HG03097 (cell line): ENCODE data around the gene PRKN.

Experiments used
- ATAC-seq: cut with Tn5 transposase; IDR thresholded peaks from one replicate; pipeline ENCODE4 v1.9.1; 2021; ENCODE audit not compliant: unreplicated experiment, low FRiP score

Gene PRKN

DNA sequence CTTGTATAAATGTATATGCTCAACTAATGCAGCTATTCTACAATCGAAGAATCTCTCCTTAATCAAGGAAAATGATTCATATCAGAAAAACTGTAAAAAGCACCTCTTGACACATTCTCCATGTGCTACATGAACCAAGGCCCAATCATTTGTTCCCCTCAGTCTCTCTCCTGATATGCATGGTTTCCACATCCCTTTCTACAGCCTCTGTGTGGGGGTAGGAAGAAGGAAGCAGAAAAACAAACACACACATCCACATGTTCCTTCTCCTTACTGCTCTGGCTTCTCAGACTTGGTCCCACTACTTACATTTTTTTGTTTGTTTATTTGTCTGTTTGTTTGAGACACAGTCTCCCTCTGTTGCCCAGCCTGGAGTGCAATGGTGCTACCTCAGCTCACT lies 510.5 kb downstream of the PRKN start:
- ATAC-seq, result no peak

DNA sequence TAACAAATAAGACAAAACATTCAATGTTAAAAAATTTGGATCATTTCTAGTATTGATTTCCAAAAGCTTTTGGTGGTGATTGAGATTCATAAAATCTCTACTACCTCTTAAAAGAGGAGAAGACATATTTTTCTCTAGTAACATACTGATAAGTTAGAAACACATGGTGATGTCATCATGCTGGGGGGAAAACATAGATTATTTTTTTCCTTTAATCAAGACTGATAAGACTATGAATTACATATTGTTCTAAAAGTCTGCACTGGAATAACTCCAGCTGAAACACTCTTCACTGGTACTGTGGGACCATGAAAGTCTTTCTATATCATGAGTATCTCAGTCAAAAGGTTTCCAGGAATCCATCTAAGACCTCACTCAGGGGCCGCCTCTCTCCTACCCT lies 515.8 kb downstream of the PRKN start:
- ATAC-seq, result no peak

DNA sequence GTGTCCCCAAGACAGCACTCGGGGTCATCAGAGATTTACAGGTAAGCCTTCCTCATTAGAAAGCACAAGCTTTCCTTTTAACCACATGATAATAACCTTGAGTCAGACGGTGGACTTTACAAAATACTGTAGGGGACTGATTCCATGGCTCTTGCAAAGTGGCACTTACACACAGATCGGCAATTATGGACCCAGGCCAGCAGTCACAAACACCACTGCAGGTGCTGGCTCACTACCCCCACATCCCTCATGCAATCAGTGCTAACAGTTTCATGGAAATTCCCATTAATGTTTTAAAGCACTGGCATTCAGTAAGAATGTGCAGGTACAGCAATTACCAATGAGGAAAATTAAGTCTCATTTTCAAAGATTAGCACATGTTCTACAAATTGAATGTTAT lies 516.5 kb downstream of the PRKN start:
- no peak for ATAC-seq

DNA sequence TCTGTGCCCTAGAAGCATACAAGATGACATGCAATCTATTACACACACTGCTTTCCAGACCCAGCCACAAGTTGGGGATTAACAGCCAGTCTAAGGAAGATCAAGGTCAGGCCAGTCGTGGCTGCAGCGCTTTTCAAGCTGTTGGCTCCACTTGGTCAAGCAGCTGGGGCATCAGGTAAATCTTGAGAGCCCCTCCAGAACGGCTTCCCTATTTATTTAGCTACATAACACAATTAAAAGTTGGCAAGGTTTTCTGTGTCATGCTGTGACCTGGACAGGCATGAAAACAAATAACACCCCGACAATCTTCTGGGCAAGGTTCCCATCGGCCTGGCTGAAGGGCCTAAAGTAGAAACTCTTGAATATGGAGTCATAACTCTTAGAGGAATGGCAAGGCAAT lies 524.3 kb downstream of the PRKN start:
- ATAC-seq, result no peak

DNA sequence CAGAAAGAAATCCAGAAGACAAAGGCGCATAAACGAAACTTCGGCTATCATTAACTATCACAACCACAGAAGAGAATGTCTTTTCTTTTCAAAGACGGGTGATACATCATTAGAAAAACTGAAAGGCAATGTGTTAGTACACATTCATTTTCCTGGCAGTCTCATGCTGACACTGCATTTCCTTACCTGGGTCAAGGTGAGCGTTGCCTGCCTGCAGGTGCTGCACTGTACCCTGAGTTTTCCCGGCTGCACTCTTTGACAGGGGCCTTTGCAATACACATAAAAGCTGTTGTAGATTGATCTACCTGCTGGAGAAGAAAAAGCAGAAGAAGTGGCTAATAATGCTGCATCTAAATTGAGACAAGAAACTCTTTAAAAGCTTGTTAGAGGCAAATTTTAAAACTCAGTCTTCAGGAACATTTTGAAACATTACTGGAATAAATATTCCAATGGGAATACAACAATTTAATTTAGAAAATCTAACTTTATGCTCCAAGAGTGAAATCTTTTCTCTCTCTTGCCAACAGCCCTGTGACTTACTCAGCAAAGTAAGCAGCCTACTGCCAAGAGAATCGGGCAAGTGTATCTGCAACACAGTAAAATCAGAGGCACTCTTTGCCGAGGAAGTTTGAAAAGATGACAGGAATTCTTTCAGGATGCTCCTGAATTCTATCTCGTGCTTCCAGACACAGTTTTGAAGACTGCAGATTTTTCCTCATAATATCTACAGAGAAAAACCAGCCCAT lies 526.4 kb downstream of the PRKN start:
- no peak for ATAC-seq

DNA sequence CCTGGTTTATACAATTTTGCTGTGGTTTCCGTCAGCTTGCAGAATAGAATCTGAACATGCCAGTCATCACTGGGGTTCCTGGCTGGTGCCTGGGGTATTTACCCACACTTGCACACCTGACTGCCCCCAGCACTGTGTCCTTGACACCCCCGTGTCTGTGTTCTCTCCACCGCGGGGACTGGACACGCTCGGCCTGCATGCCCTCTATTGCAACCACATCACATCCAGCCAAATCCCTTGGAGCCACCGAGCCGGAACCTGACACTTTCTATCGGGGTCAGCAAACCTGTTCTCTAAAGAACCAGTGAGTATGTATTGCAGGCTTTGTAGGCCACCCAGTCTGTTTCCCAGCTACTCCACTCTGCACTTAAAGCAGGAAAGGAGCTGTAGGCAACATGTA lies 527.5 kb downstream of the PRKN start:
- no peak for ATAC-seq

DNA sequence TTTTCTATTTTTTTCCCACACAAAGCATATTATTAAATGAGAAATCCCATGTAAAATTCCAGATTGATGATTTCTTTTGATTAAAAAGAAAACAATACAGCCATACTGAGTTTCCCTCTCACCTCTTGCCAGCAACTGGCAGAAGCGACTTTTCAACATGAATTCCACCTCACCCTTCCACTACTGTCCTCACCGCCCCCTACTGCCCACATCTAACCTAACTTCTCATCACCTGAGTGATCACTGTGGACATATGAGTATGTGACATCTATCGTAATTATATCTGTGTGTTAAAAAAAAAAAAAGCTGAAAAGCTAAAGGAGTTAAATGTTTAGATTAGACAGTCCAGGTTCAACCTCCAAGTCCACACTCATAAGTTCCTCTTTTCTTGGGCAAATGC lies 528.6 kb downstream of the PRKN start:
- no peak for ATAC-seq

DNA sequence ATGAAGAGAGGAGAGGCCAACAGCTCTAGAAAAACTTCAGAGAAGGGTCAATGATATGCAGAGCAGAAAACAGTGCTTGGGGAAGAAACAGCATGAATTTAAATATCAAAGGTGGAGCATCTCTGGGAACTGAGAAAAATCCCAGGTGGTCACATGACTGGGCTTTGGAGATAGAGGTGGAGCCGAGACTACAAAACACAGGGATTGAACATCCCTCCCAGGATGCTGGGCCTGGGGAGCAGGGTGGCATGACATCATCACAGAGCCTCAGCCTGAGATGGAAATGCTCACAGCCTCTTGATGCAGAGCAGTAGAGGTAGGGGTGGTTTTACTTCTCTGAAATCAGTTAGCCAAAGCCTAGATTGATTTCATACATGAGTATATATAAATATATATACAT lies 529.5 kb downstream of the PRKN start:
- ATAC-seq, result no peak

DNA sequence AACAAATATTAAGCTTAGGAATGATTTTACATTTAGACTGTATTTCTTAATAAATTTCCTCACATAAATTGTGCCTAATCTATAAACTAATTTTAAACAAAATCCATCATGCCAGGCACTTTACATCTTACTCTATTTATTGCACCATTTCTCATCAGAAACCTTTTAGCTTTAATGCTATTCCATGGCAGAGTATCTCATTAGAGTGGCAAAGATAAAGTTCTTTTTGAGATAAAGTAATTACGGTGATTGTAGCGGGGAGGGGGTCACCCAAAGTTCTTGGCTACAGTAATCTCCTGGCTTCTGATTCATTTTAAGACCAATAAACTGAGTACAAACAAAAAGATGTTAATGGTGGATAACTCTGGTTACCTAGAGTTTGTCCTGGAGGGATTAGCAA lies 532.1 kb downstream of the PRKN start:
- no peak for ATAC-seq

DNA sequence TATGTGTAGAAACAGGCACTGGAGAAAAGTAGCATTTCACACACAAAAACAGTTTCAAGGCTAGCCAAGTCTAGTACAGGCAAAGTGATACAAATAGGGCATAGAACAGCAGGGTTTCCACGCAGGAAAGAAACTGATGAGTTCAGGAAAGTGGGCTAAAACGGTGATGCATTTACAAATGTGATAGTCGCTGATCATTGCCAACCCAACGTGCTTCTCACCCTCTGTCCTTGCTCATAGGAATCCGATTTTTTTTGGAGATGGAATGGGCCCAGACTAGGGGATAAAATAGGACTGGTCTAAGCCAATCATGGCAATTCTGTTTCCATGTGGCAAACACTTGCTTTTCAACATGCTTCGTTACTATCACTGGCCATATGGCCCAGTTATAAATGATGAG lies 536.6 kb downstream of the PRKN start:
- no peak for ATAC-seq

DNA sequence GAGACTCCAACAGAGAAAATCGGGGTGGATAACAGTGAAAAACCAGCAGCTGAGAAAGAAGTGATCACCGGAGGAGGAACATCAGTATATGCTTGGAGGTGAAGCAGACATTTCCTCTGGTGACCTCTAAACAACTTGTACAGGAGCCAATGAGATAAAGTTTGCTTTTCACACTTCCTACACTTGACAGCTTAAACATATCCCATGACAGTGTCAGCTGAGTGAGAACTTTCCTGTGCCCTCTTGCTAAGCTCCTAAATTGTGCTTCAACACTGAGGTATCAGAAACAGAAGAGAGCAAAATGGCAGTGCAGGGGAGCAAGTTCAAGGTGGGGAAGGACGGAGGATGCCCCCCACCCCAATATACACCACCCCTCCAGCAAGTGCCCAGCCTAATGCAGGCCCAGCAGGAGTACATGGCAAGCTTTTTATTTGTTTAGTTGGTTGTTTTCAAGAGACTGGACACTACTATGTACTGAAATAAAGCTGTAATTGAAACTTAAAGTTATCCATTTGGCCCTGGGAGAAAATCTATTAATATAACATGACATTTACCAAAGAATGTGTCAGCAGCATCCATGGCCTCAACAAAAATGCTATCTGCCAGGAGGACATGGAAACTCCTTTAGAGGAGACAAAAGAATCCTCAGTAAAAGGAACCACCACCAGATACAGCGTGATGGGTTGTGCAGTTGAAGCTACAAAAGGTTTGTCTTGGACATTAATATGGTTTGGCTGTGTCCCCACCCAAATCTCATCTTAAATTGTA lies 540.2 kb downstream of the PRKN start:
- ATAC-seq, result no peak

DNA sequence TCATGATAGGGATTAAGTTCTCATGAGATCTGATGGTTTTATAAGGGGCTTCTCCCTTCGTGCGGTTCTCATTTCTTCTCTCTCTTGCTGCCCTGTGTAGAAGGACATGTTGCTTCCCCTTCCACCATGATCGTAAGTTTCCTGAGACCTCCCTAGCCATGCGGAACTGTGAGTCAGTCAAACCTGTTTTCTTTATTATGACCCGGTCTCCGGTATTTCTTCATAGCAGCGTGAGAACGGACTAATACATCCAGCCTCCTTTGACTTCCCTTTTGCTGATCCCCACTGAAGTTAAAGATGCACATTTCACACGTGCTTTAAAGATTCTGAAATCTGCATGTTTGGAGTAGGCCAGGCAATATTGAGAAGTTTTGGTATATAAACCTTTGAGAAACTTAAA lies 543.1 kb downstream of the PRKN start:
- no peak for ATAC-seq

DNA sequence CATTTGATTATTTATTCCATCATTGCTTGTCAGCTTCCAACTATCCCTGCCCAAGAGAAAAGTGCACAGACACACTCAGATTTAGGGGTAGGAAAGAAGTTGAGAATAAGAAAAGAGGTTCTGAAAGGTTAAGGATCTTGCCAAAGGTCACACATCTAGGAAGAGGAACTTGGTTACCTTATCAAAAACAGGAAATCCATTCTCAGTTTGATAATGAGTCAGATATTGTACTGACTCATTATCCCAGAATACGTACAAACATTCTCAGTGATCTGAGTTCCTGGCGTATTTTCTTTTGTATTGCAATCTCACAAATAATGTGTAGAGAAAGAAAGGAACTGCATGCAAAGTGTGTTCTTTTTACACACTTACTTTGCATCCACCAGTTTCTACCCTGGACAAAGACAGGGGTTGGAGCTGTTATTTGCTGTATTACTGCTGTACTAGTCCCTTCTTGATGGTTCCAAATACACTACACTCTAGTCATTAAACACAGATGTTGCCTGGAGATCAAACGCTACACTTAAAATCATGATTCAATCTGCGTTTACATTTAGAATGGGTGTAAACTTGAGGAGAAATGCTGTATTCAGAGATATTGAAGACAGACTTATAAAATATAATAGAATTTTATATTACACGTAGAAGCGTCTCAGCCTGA lies 545.7 kb downstream of the PRKN start:
- no peak for ATAC-seq

DNA sequence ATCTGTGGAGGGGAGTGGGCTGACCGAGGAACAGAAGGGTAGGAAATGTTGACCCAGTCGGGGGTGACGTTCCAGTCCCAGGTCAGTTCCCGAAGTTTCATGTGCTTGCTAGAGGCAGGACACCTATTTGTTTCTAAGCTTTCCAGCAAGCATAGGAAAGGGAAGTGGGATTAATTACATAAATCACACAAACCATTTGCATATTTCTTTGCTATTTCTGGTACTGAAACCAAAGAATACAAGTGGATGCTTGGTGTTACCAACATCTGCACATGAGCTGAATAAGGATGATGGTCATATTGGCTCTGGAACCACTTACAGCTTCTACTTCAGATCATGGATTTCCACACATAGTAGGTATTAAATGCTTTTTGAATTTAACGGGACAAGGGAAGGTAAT lies 546.5 kb downstream of the PRKN start:
- ATAC-seq, result no peak

DNA sequence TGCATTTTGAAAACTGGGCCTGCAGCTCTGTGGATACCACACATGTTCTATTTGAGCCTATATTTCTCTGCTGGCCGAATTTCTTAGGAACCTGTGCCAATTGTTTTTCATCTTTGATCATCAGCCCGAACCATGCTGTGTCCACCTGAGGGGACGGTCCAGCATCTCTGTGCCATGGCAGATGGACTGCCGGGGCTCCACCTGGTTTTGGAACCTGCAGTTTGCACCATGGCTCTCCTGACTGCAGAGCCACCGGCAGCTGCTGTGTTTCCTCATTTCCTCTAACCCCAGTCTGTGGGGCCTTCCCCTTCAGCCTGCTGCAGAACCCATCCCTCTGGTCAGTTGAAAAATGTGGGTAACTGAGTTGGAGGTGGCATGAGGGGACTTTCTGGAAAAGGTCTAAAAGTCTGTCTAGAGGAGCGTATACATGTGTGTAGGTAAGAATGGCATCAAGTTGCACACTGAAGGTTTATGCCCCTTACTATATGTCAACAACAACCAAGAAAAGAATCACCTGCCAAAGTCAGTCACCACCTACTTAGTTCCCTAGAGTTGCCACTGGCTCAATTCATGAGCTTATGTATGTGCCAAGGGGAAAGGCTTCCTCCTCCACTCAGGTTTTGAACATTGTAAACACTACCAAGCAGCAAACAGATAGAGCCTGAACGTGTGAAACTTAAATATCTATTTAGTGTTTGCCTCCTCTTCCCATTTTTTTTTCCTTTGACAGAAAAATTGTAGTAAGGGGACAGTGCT lies 548.2 kb downstream of the PRKN start:
- ATAC-seq, result no peak

DNA sequence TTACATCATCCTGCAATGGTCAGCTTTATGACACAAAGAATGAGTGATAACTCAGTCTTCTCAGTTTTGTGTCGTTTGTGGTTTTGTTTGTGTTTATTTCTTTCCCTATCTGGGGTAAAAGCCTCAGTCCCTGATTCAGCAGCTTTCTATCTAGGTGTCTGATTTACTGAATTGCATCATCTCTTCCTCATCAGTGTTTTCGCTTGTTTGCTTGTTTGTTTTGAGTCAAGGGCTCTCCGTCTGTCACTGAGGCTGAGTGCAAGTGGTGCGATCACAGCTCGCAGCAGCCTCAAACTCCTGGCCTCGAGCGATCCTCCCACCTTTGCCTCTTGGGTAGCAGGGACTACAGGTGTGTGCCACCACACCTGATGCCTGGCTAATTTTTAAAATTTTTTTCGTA lies 548.9 kb downstream of the PRKN start:
- ATAC-seq, result no peak

DNA sequence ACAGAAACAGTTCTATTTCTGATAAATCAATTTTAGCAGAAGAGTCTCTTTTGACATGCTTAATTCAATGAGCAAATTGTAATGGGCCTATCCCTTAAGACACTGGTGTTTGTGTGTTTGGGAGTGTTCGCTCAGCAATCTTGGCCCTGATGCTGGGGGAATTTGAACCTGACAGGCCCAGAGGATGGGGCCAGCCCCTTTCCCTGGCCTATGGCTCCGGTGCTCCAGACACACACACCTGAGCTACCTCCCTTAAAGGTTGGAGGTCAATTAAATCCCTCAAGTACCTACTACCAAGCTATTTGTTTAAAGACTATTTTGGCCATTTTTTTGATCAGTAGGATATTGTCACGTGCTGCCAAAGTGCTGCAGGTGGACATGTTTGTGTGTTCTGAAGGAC lies 549.3 kb downstream of the PRKN start:
- no peak for ATAC-seq

DNA sequence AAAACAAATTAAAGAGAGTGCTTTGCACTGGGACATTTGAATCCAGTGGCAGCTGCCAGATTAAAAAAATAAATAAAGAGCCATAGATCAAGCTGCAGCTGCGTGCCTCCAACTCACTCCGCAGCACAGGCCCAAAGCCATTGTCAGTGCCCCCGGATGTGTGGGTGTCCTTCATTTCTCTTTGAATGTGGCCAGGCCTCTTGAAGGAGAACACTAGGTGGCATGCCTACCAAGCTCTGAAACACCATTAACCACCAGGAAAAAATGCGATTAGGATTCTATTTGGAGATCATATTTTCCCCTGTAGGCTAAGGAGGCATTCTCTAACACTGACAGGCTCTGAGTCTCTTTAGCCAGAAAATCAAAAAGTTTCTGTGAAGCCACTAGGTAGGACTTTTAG lies 549.8 kb downstream of the PRKN start:
- ATAC-seq, result no peak

DNA sequence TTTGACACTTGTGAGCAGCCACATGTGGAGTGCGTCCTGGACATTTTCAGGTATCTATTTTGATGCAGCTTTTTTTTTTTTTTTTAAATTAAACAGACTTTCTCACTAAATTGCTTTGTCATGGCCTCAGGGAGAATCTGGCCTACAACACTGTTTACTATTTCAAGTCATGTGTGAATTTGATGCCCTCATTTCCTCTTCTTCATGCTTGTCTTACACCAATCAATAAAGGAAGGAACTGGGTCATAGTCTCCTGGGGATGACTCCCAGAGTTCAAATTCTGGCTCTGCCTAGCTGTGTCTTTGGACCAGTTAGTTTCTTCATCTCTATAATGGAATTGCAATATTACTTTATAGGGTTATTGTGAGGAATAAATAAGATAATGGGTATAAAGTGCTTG lies 554.1 kb downstream of the PRKN start:
- no peak for ATAC-seq

DNA sequence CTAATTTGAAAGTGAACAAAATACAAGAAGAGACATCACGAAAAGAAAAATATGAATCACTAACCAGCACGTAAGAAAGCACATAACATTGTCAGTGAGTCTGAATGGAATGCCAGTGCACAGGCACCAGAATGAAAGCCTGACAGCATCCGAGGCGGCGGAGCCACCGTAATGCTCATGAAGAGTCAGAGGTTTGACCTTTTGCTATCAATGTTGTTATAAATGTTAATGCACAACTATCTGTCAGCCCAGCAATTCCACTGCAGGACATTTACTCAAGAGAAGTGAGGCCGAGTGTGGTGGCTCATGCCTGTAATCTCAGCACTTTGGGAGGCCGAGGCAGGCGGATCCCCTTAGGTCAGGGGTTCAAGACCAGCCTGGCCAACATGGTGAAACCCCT lies 562.1 kb downstream of the PRKN start:
- no peak for ATAC-seq
